T-cell (primary cell): ENCODE results near the gene LRP1B. TPM values are rescaled to one million over a fixed set of nuclear protein-coding genes. Genes with fewer than 3 reads are reported as not detected.

Source experiments
- ATAC-seq, 4 experiments: fragments of 200-7000 bp in 3 of 4; fragments of 150-1000 bp in 1 of 4; cut with Tn5 transposase; replicated peaks in 1 of 4; 1 replicate in 3 of 4; 2 replicates in 1 of 4; pipeline ENCODE4 v1.10.0; 2021; ENCODE audit warnings: moderate library complexity in 3 of 4, mild to moderate bottlenecking in 2 of 4, moderate number of reproducible peaks in 1 of 4
- CTCF ChIA-PET, 2 donors: fragments of 300-600 bp; sonication (Branson Sonifier 250); formaldehyde crosslinking; loops; one replicate each; lab custom pipeline; 2022; ENCODE audit warnings: antibody characterized with exemption in 2 of 2; lab: Charles Lee
- POLR2A ChIA-PET, 2 donors: fragments of 300-600 bp; sonication (Branson Sonifier 250); formaldehyde crosslinking; loops; one replicate each; lab custom pipeline; 2022; ENCODE audit warnings: antibody characterized with exemption in 2 of 2; lab: Charles Lee
- DNase-seq, 35 experiments: peaks; one replicate each; pipeline versions ENCODE4 v3.0.0 to v3.0.0-alpha.2; 2013 to 2023
- H3K27ac ChIP-seq: one replicate; pipeline ENCODE4 v1.5.1; 2013; ENCODE audit warnings: low read length
- H3K27me3 ChIP-seq, 2 experiments: replicated peaks in 1 of 2; 1 replicate in 1 of 2; 2 replicates in 1 of 2; pipeline versions ENCODE4 v1.6.1 to v1.7.0; 2013; ENCODE audit warnings: low read length in 1 of 2, mixed read lengths in 1 of 2; ENCODE audit not compliant: control insufficient read depth in 2 of 2, insufficient read depth in 2 of 2; ENCODE audit errors: extremely low read depth in 1 of 2
- H3K36me3 ChIP-seq, 2 donors: 1 replicate in 1 of 2; 2 replicates in 1 of 2; pipeline versions ENCODE4 v1.6.1 to v1.7.0; 2013; ENCODE audit warnings: low read length in 1 of 2; ENCODE audit not compliant: control insufficient read depth in 2 of 2, insufficient read depth in 1 of 2; ENCODE audit errors: extremely low read depth in 1 of 2
- H3K4me1 ChIP-seq, 2 experiments: 1 replicate in 1 of 2; 2 replicates in 1 of 2; pipeline versions ENCODE4 v1.6.1 to v1.7.0; 2013; ENCODE audit warnings: low read length in 2 of 2, mixed read lengths in 1 of 2; ENCODE audit not compliant: insufficient read depth in 2 of 2, control insufficient read depth in 1 of 2; ENCODE audit errors: extremely low read depth in 1 of 2
- H3K4me3 ChIP-seq, 2 donors: 1 replicate in 1 of 2; 2 replicates in 1 of 2; pipeline versions ENCODE4 v1.5.1 to v1.7.0; 2013; ENCODE audit warnings: mild to moderate bottlenecking in 2 of 2, low read length in 1 of 2, moderate library complexity in 1 of 2; ENCODE audit not compliant: control insufficient read depth in 1 of 2; ENCODE audit errors: extremely low read depth in 1 of 2
- H3K9me3 ChIP-seq: 2 replicates; pipeline ENCODE4 v1.7.0; 2013
- H3K27ac Mint-ChIP-seq, 2 donors: one replicate each; pipeline ENCODE4 v1.8.0; 2020 to 2021; ENCODE audit warnings: mild to moderate bottlenecking in 2 of 2, mixed read lengths in 2 of 2
- H3K27me3 Mint-ChIP-seq, 2 donors: one replicate each; pipeline ENCODE4 v1.8.0; 2021 to 2022; ENCODE audit warnings: mixed read lengths in 2 of 2
- H3K36me3 Mint-ChIP-seq: one replicate; pipeline ENCODE4 v1.8.0; 2021; ENCODE audit warnings: mixed read lengths
- H3K4me1 Mint-ChIP-seq, 3 donors: one replicate each; pipeline ENCODE4 v1.8.0; 2020 to 2022; ENCODE audit warnings: mixed read lengths in 3 of 3, mild to moderate bottlenecking in 1 of 3
- H3K4me3 Mint-ChIP-seq, 3 donors: one replicate each; pipeline ENCODE4 v1.8.0; 2020 to 2022; ENCODE audit warnings: mild to moderate bottlenecking in 3 of 3, mixed read lengths in 3 of 3, moderate library complexity in 3 of 3
- H3K9me3 Mint-ChIP-seq, 3 donors: one replicate each; pipeline ENCODE4 v1.8.0; 2020 to 2022; ENCODE audit warnings: mixed read lengths in 3 of 3
- WGBS: methylation state at CpG from one replicate; pipeline ENCODE4 v1.1.5; 2013; ENCODE audit warnings: missing lambda C conversion rate; ENCODE audit not compliant: insufficient coverage; 5-methylcytosine and 5-hydroxymethylcytosine counted together
- total RNA-seq, 35 experiments: library from RNA in 6 of 35; stranded (reverse) in 6 of 35; fragments of 120-200 nt in 1 of 35; gene quantifications; one replicate each; pipeline versions ENCODE4 v1.2.1 to v1.2.4 and lab custom pipeline; 2013 to 2026

The LRP1B gene
- total RNA-seq, 5 donors from 2014 or later (not counting 1 experiment from before 2014, with no cell fraction given): not detected

- Histone ChIP-seq H3K4me1 (no peaks in the 10 kb centered on the region), H3K27ac (no peak overlapping the region), H3K4me3 (no peak overlapping the region), H3K27me3 (no peaks in the 10 kb centered on the region), H3K36me3 (no peaks in the 10 kb centered on the region), H3K9me3 (no peaks in the 10 kb centered on the region)
- CTCF ChIA-PET: no interaction called here
- no peaks in the 10 kb centered on the region for H3K36me3 Mint-ChIP-seq
- no peaks in the 10 kb centered on the region for H3K4me1 Mint-ChIP-seq
- WGBS: no CpG with 5 or more reads among the region's 3 CpGs
- H3K27me3 Mint-ChIP-seq: no peaks in the 10 kb centered on the region
- peaks cover 4 to 31% (median 18%) of the 10 kb centered on the region in 3 donors for H3K9me3 Mint-ChIP-seq
- POLR2A ChIA-PET: no interaction called here
- H3K27ac Mint-ChIP-seq: no peak overlapping the region
- H3K4me3 Mint-ChIP-seq: no peak overlapping the region
- DNase-seq (no peak), ATAC-seq (no peak)
Measured at GRCh38 chr2:141728142-141728541, 402.7 kb downstream of the LRP1B start.

DNA sequence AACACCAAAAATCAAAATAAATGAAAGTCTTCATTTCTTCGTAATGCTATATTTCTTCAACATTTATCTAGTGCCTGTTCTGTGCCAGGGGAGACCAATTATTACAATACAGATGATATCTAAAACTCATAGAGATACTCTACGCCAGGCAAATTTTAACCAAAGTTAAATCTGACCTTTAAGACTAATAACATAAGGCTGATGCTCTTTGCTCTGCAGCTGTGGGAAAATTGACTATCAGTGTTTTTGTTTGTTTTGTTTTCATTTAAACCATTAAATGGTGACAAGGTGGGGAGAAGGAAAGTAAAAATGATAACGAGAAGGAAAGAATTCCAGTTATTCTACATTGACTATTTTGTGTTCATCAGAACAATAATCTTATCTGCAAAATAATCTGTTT is 406.4 kb downstream of the LRP1B start:
- Histone ChIP-seq H3K9me3 (no peaks in the 10 kb centered on the region), H3K36me3 (no peaks in the 10 kb centered on the region), H3K4me1 (no peaks in the 10 kb centered on the region), H3K4me3 (no peak overlapping the region), H3K27ac (no peak overlapping the region), H3K27me3 (no peaks in the 10 kb centered on the region)
- CTCF ChIA-PET: no interaction called here
- ATAC-seq (no peak), DNase-seq (no peak)
- Mint-ChIP-seq H3K4me3 (no peak overlapping the region), H3K27ac (no peak overlapping the region), H3K27me3 (no peaks in the 10 kb centered on the region), H3K4me1 (no peaks in the 10 kb centered on the region), H3K36me3 (no peaks in the 10 kb centered on the region), H3K9me3 (peaks cover 7 to 33% (median 13%) of the 10 kb centered on the region in 3 donors)
- WGBS: no CpG with 5 or more reads among the region's 3 CpGs
- POLR2A ChIA-PET: no interaction called here

- H3K27ac Mint-ChIP-seq: no peak overlapping the region
Measured at GRCh38 chr2:141723814-141724213, 407.0 kb downstream of the LRP1B start.

GRCh38 chr2:141720476-141720875 is 410.3 kb downstream of the LRP1B start:
- H3K27ac ChIP-seq: no peak overlapping the region
- H3K9me3 Mint-ChIP-seq: peaks cover 10 to 39% (median 18%) of the 10 kb centered on the region in 3 donors
- no peaks in the 10 kb centered on the region for H3K4me1 Mint-ChIP-seq
- DNase-seq (no peak), ATAC-seq (no peak)
- no peak overlapping the region for H3K4me3 Mint-ChIP-seq
- CTCF ChIA-PET: no interaction called here
- H3K36me3 ChIP-seq: no peaks in the 10 kb centered on the region
- H3K9me3 ChIP-seq: no peaks in the 10 kb centered on the region
- H3K4me3 ChIP-seq: no peak overlapping the region
- H3K27me3 ChIP-seq: no peaks in the 10 kb centered on the region
- no peaks in the 10 kb centered on the region for H3K36me3 Mint-ChIP-seq
- H3K27me3 Mint-ChIP-seq: no peaks in the 10 kb centered on the region
- POLR2A ChIA-PET: no interaction called here
- H3K27ac Mint-ChIP-seq: no peak overlapping the region
- no CpG with 5 or more reads among the region's 3 CpGs for WGBS
- H3K4me1 ChIP-seq: no peaks in the 10 kb centered on the region

More at GRCh38 chr2:141723814-141724213, 407.0 kb downstream of the LRP1B start:
- WGBS: no CpG with 5 or more reads among the region's 2 CpGs
- Histone ChIP-seq H3K4me3 (no peak overlapping the region), H3K4me1 (no peaks in the 10 kb centered on the region), H3K27me3 (no peaks in the 10 kb centered on the region), H3K9me3 (no peaks in the 10 kb centered on the region), H3K27ac (no peak overlapping the region), H3K36me3 (no peaks in the 10 kb centered on the region)
- Mint-ChIP-seq H3K4me3 (no peak overlapping the region), H3K4me1 (no peaks in the 10 kb centered on the region), H3K36me3 (no peaks in the 10 kb centered on the region), H3K27me3 (no peaks in the 10 kb centered on the region), H3K9me3 (peaks cover 10 to 36% (median 16%) of the 10 kb centered on the region in 3 donors)
- DNase-seq: no peak
- ATAC-seq: no peak
- ChIA-PET CTCF (no interaction called here), POLR2A (no interaction called here)

- 57% methylated on average over 1 of the region's 1 CpG for WGBS
- no peak overlapping the region for H3K4me3 ChIP-seq
- H3K9me3 ChIP-seq: no peaks in the 10 kb centered on the region
- Mint-ChIP-seq H3K27ac (no peak overlapping the region), H3K4me3 (no peak overlapping the region), H3K27me3 (no peaks in the 10 kb centered on the region), H3K36me3 (no peaks in the 10 kb centered on the region), H3K4me1 (no peaks in the 10 kb centered on the region), H3K9me3 (peaks cover 8 to 20% (median 10%) of the 10 kb centered on the region in 3 donors)
- no peaks in the 10 kb centered on the region for H3K4me1 ChIP-seq
- POLR2A ChIA-PET: no interaction called here
- no peak overlapping the region for H3K27ac ChIP-seq
- ATAC-seq (no peak), DNase-seq (no peak)
- CTCF ChIA-PET: no interaction called here
- H3K36me3 ChIP-seq: no peaks in the 10 kb centered on the region
- H3K27me3 ChIP-seq: no peaks in the 10 kb centered on the region
Measured at GRCh38 chr2:141714496-141714895, 416.3 kb downstream of the LRP1B start.

- H3K9me3 ChIP-seq: no peaks in the 10 kb centered on the region
- no peak overlapping the region for H3K4me3 ChIP-seq
- no peaks in the 10 kb centered on the region for H3K4me1 ChIP-seq
- Mint-ChIP-seq H3K4me1 (no peaks in the 10 kb centered on the region), H3K36me3 (no peaks in the 10 kb centered on the region), H3K9me3 (peaks cover 5 to 12% (median 7%) of the 10 kb centered on the region in 3 donors), H3K27ac (no peak overlapping the region), H3K4me3 (no peak overlapping the region), H3K27me3 (no peaks in the 10 kb centered on the region)
- 100% methylated on average over 1 of the region's 1 CpG for WGBS
- DNase-seq: no peak
- ATAC-seq: no peak
- ChIA-PET CTCF (no interaction called here), POLR2A (no interaction called here)
- H3K36me3 ChIP-seq: no peaks in the 10 kb centered on the region
- H3K27me3 ChIP-seq: no peaks in the 10 kb centered on the region
- no peak overlapping the region for H3K27ac ChIP-seq
Measured at GRCh38 chr2:141711627-141712026, 419.2 kb downstream of the LRP1B start.
